Esophagus (tissue), 2 donors: ENCODE measurements around the gene HTRA2. TPM values are rescaled to one million over a fixed set of nuclear protein-coding genes. Genes with fewer than 3 reads are reported as not detected.

Experiments used
- H3K27ac ChIP-seq, 2 donors: one replicate each; pipeline ENCODE4 v1.5.1; 2013; ENCODE audit warnings: low read depth in 2 of 2, mild to moderate bottlenecking in 2 of 2, inconsistent platforms in 1 of 2, low read length in 1 of 2, moderate library complexity in 1 of 2
- H3K27me3 ChIP-seq, 2 donors: one replicate each; pipeline ENCODE4 v1.6.1; 2013; ENCODE audit warnings: low read length in 2 of 2, control low read depth in 1 of 2, mild to moderate bottlenecking in 1 of 2; ENCODE audit not compliant: insufficient read depth in 2 of 2, control insufficient read depth in 1 of 2
- H3K36me3 ChIP-seq, 2 donors: one replicate each; pipeline ENCODE4 v1.6.1; 2013; ENCODE audit warnings: low read length in 1 of 2; ENCODE audit not compliant: control insufficient read depth in 2 of 2, insufficient read depth in 2 of 2
- H3K4me1 ChIP-seq, 2 donors: one replicate each; pipeline ENCODE4 v1.6.1; 2013; ENCODE audit warnings: low read length in 1 of 2; ENCODE audit not compliant: control insufficient read depth in 2 of 2, insufficient read depth in 2 of 2
- H3K4me3 ChIP-seq, 2 donors: one replicate each; pipeline ENCODE4 v1.5.1; 2013; ENCODE audit warnings: low read length in 2 of 2, mild to moderate bottlenecking in 2 of 2, low read depth in 1 of 2, moderate library complexity in 1 of 2
- H3K9me3 ChIP-seq, 2 donors: one replicate each; pipeline ENCODE4 v1.6.1; 2013; ENCODE audit warnings: mild to moderate bottlenecking in 2 of 2, low read depth in 1 of 2, low read length in 1 of 2, moderate library complexity in 1 of 2; ENCODE audit not compliant: control insufficient read depth in 2 of 2, insufficient read depth in 1 of 2
- WGBS, 2 donors: extraction: QIAGEN DNeasy Blood & Tissue Kit; methylation state at CpG; one replicate each; pipeline ENCODE4 v1.1.7; 2013; 5-methylcytosine and 5-hydroxymethylcytosine counted together
- polyA plus RNA-seq, 2 donors: library from polyadenylated mRNA; stranded (reverse); fragments of 200-250 nt; gene quantifications; one replicate each; pipeline ENCODE4 v1.2.3, GENCODE V29; 2013
- donor health status: healthy with polysubstance abuse.
- donor health status: Bipolar disorder and iron deficiency.

The HTRA2 gene
- polyA plus RNA-seq, 2 donors, result 15.8 to 21.0 TPM

- H3K9me3 ChIP-seq, result peaks cover 0 to 8% of the 10 kb centered on the region in 2 donors
- WGBS, 2 donors, result 7 to 11% methylated on average over 70 to 72 of the region's 72 CpGs
- H3K27ac ChIP-seq, result no peak overlapping the region
- peaks cover 4 to 34% of the 10 kb centered on the region in 2 donors for H3K27me3 ChIP-seq
- H3K36me3 ChIP-seq, result no peaks in the 10 kb centered on the region
- H3K4me1 ChIP-seq, result peaks cover 18 to 20% of the 10 kb centered on the region in 2 donors
- H3K4me3 ChIP-seq, result peak overlapping the region; percentile 20 to 24
These were observed 13.6 kb upstream of the HTRA2 start for GRCh38 chr2:74515981-74516633.

GRCh38 chr2:74516650-74517049 lies 13.1 kb upstream of the HTRA2 start:
- peaks cover 4 to 34% of the 10 kb centered on the region in 2 donors for H3K27me3 ChIP-seq
- no peaks in the 10 kb centered on the region for H3K36me3 ChIP-seq
- 62 to 67% methylated on average over 13 of the region's 13 CpGs for WGBS, 2 donors
- H3K4me1 ChIP-seq, result peaks cover 18 to 20% of the 10 kb centered on the region in 2 donors
- peak overlapping the region in 1 of 2 donors; percentile 20 for H3K4me3 ChIP-seq
- H3K9me3 ChIP-seq, result peaks cover 0 to 8% of the 10 kb centered on the region in 2 donors
- H3K27ac ChIP-seq, result no peak overlapping the region

- 74 to 83% methylated on average over 3 of the region's 3 CpGs for WGBS, 2 donors
- Histone ChIP-seq H3K27ac (no peak overlapping the region), H3K4me3 (no peak overlapping the region), H3K27me3 (no peaks in the 10 kb centered on the region), H3K9me3 (no peaks in the 10 kb centered on the region), H3K4me1 (no peaks in the 10 kb centered on the region), H3K36me3 (peaks cover 7 to 8% of the 10 kb centered on the region in 2 donors)
These were observed 7.2 kb upstream of the HTRA2 start for GRCh38 chr2:74522516-74522915.

DNA sequence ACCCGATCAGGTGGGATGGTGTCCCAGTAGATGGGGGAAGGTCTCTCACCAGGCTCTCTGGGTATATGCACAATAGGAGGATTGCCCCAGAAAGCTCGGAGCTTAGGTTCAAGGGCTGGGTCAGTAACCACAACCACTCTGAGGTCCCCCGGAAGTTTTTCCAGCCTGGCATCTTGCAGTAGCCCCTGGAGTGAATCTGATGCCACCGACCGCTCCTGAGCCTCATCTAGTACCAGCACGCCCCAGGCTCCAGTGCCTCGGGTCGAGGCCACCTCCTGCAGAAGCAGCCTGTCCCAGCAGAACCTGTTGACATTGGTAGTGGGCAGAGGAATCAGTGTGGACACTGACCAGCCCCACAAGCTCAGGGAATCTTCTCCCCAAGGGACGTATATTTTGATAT lies 5.7 kb upstream of the HTRA2 start:
- WGBS, 2 donors, result 79 to 82% methylated on average over 9 of the region's 9 CpGs

GRCh38 chr2:74524955-74525716 lies 4.6 kb upstream of the HTRA2 start:
- Histone ChIP-seq H3K4me3 (no peak overlapping the region), H3K27ac (no peak overlapping the region)
- 93 to 95% methylated on average over 10 of the region's 10 CpGs for WGBS, 2 donors

More for the DNA sequence above, 5.7 kb upstream of the HTRA2 start:
- peaks cover 4 to 8% of the 10 kb centered on the region in 2 donors for H3K4me1 ChIP-seq
- no peak overlapping the region for H3K4me3 ChIP-seq
- no peaks in the 10 kb centered on the region for H3K27me3 ChIP-seq
- no peaks in the 10 kb centered on the region for H3K9me3 ChIP-seq
- H3K36me3 ChIP-seq, result peaks cover 7 to 11% of the 10 kb centered on the region in 2 donors
- H3K27ac ChIP-seq, result no peak overlapping the region

DNA sequence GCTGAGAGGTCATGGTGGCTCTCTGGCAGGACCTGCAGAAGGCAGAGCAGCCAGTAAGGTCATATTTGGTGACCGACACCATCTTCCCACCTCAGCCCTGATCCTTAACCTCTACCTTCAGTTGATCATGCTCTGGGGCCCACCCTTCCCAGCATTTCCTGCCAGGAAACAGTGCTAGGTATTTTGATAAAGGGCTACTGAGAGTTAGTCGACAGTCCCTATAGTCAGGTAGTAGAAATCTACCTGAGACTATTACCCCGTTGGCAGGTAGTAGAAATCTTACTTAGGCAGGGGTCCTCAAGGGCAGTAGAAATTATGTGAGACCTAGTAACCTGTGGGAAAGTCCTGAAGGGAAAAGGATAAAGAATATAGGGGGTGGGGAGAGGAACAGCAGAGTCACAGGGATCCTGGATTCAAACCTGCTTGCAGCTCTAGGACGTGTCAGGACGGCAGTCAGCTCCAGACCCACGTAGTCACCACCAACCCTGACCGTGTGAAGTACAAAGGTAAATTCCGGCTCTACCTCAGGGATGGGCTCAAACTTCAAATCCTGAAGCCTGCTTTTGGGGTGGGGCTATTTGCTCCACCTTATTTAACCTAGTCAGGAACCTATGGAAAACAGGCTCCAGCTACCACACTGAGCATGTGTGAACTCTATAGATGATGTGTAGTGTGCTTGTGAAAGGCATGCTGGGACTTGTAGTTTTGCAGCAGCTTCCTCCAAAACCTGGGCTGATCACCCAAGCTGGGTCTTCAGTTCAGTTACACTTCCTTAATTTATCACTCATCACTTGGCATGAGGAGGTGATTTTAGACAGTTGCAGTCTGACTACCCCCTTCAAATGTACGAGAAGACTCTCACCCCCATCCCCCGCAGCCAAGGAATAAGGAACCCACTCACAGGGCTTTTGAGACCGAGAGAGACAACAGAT lies 3.8 kb upstream of the HTRA2 start, which contains the start of gene DQX1:
Gene DQX1 (minus strand): TSS at position 515 of the 932 bp plus-strand sequence. CDS start 502 bp downstream, at position 13.
- H3K9me3 ChIP-seq, result no peaks in the 10 kb centered on the region
- H3K36me3 ChIP-seq, result peaks cover 7 to 11% of the 10 kb centered on the region in 2 donors
- 71% methylated on average over 11 of the region's 11 CpGs for WGBS, 2 donors
- H3K27me3 ChIP-seq, result no peaks in the 10 kb centered on the region
- H3K4me3 ChIP-seq, result no peak within 1 kb of the TSS
- peak within 1 kb of the TSS; percentile 40 to 58 for H3K27ac ChIP-seq
- peaks cover 4 to 12% of the 10 kb centered on the region in 2 donors for H3K4me1 ChIP-seq

More at GRCh38 chr2:74524955-74525716, 4.6 kb upstream of the HTRA2 start:
- no peaks in the 10 kb centered on the region for H3K9me3 ChIP-seq
- peaks cover 7 to 11% of the 10 kb centered on the region in 2 donors for H3K36me3 ChIP-seq
- H3K4me1 ChIP-seq, result peaks cover 4 to 8% of the 10 kb centered on the region in 2 donors
- no peaks in the 10 kb centered on the region for H3K27me3 ChIP-seq

DNA sequence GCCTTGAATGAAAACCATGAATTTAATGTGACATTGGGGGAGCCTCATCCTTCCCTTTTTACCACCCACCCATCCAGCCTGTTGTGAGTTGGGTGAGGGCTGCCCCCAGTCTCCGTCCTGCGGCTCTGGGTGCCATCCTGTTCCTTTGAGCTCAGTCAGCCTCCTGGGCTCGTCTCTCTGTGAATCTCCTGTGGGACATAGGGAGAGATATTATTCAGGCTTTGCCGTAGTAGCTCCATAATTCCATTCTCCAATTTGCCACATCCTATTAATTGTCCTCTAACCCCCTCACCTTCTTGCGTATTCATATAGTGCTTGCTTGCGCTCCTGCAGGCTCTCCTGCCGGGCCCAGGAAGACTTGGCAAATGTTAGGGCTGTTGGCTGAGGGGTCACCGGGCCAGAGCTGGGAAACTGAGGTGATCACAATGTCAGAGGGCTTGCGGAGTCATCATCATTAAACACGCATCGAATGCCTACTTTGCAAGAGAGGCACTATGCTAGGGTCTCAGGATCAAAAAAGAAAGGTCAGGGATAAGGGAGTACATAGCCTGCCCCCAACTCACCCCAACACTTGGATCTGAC lies 3.0 kb upstream of the HTRA2 start:
- Histone ChIP-seq H3K36me3 (peaks cover 7 to 11% of the 10 kb centered on the region in 2 donors), H3K4me1 (peaks cover 4 to 12% of the 10 kb centered on the region in 2 donors), H3K27ac (peak overlapping the region in 1 of 2 donors; percentile 45), H3K9me3 (no peaks in the 10 kb centered on the region), H3K27me3 (no peaks in the 10 kb centered on the region), H3K4me3 (no peak overlapping the region)
- 95 to 98% methylated on average over 11 of the region's 11 CpGs for WGBS, 2 donors

DNA sequence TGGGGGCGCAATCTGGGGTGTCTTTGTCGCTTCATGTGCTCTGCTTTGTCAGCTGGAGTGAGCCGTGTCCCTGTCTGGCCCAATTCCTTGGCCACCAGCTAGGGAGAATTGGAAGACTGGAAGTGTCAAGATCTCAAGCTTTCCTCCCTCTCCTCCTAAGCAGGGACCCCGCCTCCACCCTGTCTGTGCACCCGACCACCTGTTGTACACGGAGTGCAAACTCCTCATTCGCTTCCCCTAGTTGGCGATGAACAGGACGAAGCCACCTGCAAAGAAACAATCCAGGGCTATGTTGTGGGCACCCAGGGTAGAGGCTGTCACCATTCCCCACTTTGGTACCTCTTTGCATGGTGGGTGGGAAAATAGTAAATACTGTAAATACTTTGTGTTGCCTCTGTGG lies 2.0 kb upstream of the HTRA2 start:
- 94% methylated on average over 9 of the region's 9 CpGs for WGBS, 2 donors
- H3K4me3 ChIP-seq, result no peak overlapping the region
- peaks cover 7 to 16% of the 10 kb centered on the region in 2 donors for H3K36me3 ChIP-seq
- no peaks in the 10 kb centered on the region for H3K27me3 ChIP-seq
- H3K9me3 ChIP-seq, result no peaks in the 10 kb centered on the region
- H3K4me1 ChIP-seq, result peaks cover 4 to 12% of the 10 kb centered on the region in 2 donors
- no peak overlapping the region for H3K27ac ChIP-seq
